CD4-positive, alpha-beta T cell (primary cell): Measurements from ENCODE around the gene PDGFC. TPM values are rescaled to one million over a fixed set of nuclear protein-coding genes. Genes with fewer than 3 reads are reported as not detected.

Experiments
- ATAC-seq: fragments of 200-7000 bp; cut with Tn5 transposase; one replicate; pipeline ENCODE4 v1.10.0; 2022; ENCODE audit warnings: mild to moderate bottlenecking; ENCODE audit not compliant: poor library complexity
- CTCF ChIA-PET: fragments of 350-600 bp; sonication (Branson Sonifier 250); formaldehyde crosslinking; loops from one replicate; lab custom pipeline; 2021; ENCODE audit warnings: antibody characterized with exemption, inconsistent platforms; lab: Charles Lee
- POLR2A ChIA-PET: fragments of 350-600 bp; sonication (Branson Sonifier 250); formaldehyde crosslinking; loops from one replicate; lab custom pipeline; 2021; ENCODE audit warnings: antibody characterized with exemption, inconsistent platforms; lab: Charles Lee
- DNase-seq, 14 experiments: peaks; one replicate each; pipeline ENCODE4 v3.0.0-alpha.2; 2013 to 2020; ENCODE audit warnings: mixed read lengths in 2 of 14
- H3K27ac ChIP-seq, 2 donors: one replicate each; pipeline versions ENCODE4 v1.5.1 to v1.7.0; 2013; ENCODE audit warnings: low read length in 2 of 2, low read depth in 1 of 2, mild to moderate bottlenecking in 1 of 2
- H3K27me3 ChIP-seq, 2 experiments: 1 replicate in 1 of 2; 2 replicates in 1 of 2; pipeline versions ENCODE4 v1.6.1 to v1.7.0; 2013; ENCODE audit warnings: low read length in 2 of 2, control low read depth in 1 of 2, mild to moderate bottlenecking in 1 of 2, moderate library complexity in 1 of 2; ENCODE audit not compliant: insufficient read depth in 2 of 2, control insufficient read depth in 1 of 2
- H3K36me3 ChIP-seq: one replicate; pipeline ENCODE4 v1.6.1; 2013; ENCODE audit warnings: low read length, control low read depth; ENCODE audit not compliant: insufficient read depth
- H3K4me1 ChIP-seq: one replicate; pipeline ENCODE4 v1.6.1; 2013; ENCODE audit warnings: low read length, control low read depth; ENCODE audit not compliant: insufficient read depth
- H3K4me3 ChIP-seq: one replicate; pipeline ENCODE4 v1.5.1; 2013; ENCODE audit warnings: mild to moderate bottlenecking, low read length, moderate library complexity
- H3K9me3 ChIP-seq, 2 experiments: 1 replicate in 1 of 2; 2 replicates in 1 of 2; pipeline versions ENCODE4 v1.6.1 to v1.7.0; 2013; ENCODE audit warnings: low read length in 2 of 2, mild to moderate bottlenecking in 2 of 2, control low read depth in 1 of 2, moderate library complexity in 1 of 2; ENCODE audit not compliant: control insufficient read depth in 1 of 2, insufficient read depth in 1 of 2
- H3K27ac Mint-ChIP-seq: one replicate; pipeline ENCODE4 v1.8.0; 2020; ENCODE audit warnings: mixed read lengths
- H3K27me3 Mint-ChIP-seq: one replicate; pipeline ENCODE4 v1.8.0; 2021; ENCODE audit warnings: mixed read lengths
- H3K36me3 Mint-ChIP-seq: one replicate; pipeline ENCODE4 v1.8.0; 2021; ENCODE audit warnings: low read depth, mixed read lengths
- H3K4me1 Mint-ChIP-seq: one replicate; pipeline ENCODE4 v1.8.0; 2021; ENCODE audit warnings: low read depth, mixed read lengths
- H3K4me3 Mint-ChIP-seq: one replicate; pipeline ENCODE4 v1.8.0; 2020; ENCODE audit warnings: mild to moderate bottlenecking, mixed read lengths
- H3K9me3 Mint-ChIP-seq: one replicate; pipeline ENCODE4 v1.8.0; 2020; ENCODE audit warnings: mixed read lengths
- CTCF ChIP-seq: fragments of 200-600 bp; IDR thresholded peaks from one replicate; pipeline ENCODE4 v1.8.0; 2022; ENCODE audit warnings: antibody characterized with exemption, mild to moderate bottlenecking
- intact Hi-C, 2 experiments: fragments of 100-400 bp; cut with DNase I in 1 of 2; cut with micrococcal nuclease in 1 of 2; formaldehyde crosslinking; loops; one replicate each; pipeline versions ENCODE4 v1.15.1 to v1.9.0; 2023 to 2025; cut with DNase I, micrococcal nuclease
- total RNA-seq, 174 experiments: library from RNA in 2 of 174; stranded (reverse) in 2 of 174; gene quantifications; one replicate each; pipeline ENCODE4 v1.2.3 and lab custom pipeline; 2021 to 2026

The PDGFC gene
- total RNA-seq, 2 experiments from 2014 or later: not detected

DNA sequence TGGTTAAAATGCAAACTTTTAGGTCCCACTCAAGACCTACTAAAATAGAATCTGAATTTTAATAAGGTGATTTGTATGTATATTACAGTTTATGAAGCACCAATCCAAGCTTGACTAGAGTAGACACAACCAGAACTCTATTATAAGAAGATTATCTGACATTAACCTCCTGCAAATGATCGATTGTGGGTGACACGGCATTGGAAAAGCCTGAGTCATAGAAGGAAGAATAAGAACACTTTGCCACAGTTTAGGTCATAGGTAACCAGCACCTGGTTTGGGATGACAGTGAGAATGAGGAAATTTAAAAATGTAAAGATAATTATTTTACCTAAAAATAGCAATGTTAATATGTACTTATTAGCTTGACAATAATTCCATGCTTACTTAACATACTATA lies 15.2 kb downstream of the PDGFC start:
- no peaks in the 10 kb centered on the region for H3K4me1 Mint-ChIP-seq
- no peaks in the 10 kb centered on the region for H3K36me3 Mint-ChIP-seq
- no peak for TF ChIP-seq CTCF
- peaks cover 2% of the 10 kb centered on the region for H3K9me3 Mint-ChIP-seq
- no peak overlapping the region for H3K27ac ChIP-seq
- ChIA-PET CTCF (no interaction called here), POLR2A (no interaction called here)
- H3K27me3 Mint-ChIP-seq: no peaks in the 10 kb centered on the region
- no peaks in the 10 kb centered on the region for H3K36me3 ChIP-seq
- H3K27ac Mint-ChIP-seq: no peak overlapping the region
- H3K9me3 ChIP-seq: no peaks in the 10 kb centered on the region
- no peaks in the 10 kb centered on the region for H3K27me3 ChIP-seq
- intact Hi-C loops: no loop called here
- H3K4me3 Mint-ChIP-seq: no peak overlapping the region
- DNase-seq (no peak), ATAC-seq (no peak)
- no peak overlapping the region for H3K4me3 ChIP-seq
- H3K4me1 ChIP-seq: no peaks in the 10 kb centered on the region

DNA sequence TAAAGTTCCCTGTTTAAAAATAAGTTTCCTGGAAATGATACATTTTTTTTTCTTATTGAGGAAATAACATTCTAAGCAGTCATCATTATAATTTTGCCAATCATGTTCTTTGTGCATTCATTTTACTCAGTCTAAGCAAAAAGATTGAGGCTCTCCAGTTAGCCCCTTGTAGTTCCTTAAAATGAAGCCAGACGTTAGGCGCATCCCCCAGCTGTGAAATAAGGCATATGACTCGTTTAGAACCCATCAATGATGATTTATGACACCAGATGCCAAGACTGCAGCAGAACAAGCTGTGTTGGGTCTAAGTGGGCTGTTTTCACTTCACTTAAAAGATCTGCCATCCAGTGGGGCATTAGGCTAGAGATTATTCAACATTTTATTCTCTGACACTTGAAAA lies 17.0 kb downstream of the PDGFC start:
- intact Hi-C loops: no loop called here
- Histone ChIP-seq H3K27ac (no peak overlapping the region), H3K4me3 (no peak overlapping the region), H3K4me1 (no peaks in the 10 kb centered on the region), H3K36me3 (no peaks in the 10 kb centered on the region), H3K9me3 (no peaks in the 10 kb centered on the region), H3K27me3 (no peaks in the 10 kb centered on the region)
- H3K36me3 Mint-ChIP-seq: no peaks in the 10 kb centered on the region
- CTCF ChIA-PET: no interaction called here
- POLR2A ChIA-PET: no interaction called here
- H3K9me3 Mint-ChIP-seq: no peaks in the 10 kb centered on the region
- DNase-seq (peak in 1 of 14 experiments; percentile 13), ATAC-seq (no peak)
- H3K27ac Mint-ChIP-seq: no peak overlapping the region
- H3K4me1 Mint-ChIP-seq: no peaks in the 10 kb centered on the region
- no peak overlapping the region for H3K4me3 Mint-ChIP-seq
- TF ChIP-seq CTCF: no peak
- H3K27me3 Mint-ChIP-seq: no peaks in the 10 kb centered on the region

DNA sequence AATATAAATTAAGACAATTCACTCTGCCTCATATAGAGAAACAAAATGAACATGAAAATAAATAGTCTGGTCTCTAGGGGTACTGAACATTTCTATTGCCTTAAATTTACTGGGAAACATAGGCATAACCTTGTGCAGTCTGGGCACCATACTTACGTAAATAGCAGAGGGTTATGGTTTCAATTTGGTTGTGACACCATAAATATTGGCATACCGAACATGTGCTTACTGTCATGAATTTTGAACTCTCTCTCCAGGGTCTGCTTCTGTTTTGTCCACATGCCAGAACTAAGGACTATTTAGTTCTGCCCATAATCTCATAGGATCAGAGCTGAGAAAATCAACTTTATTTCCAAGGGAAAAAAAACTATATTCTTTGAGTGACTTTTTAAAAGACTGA lies 17.6 kb downstream of the PDGFC start:
- Mint-ChIP-seq H3K27ac (no peak overlapping the region), H3K36me3 (no peaks in the 10 kb centered on the region), H3K4me1 (no peaks in the 10 kb centered on the region), H3K4me3 (no peak overlapping the region), H3K27me3 (no peaks in the 10 kb centered on the region), H3K9me3 (no peaks in the 10 kb centered on the region)
- CTCF ChIA-PET: no interaction called here
- Histone ChIP-seq H3K27me3 (no peaks in the 10 kb centered on the region), H3K36me3 (no peaks in the 10 kb centered on the region), H3K27ac (no peak overlapping the region), H3K4me1 (no peaks in the 10 kb centered on the region), H3K9me3 (no peaks in the 10 kb centered on the region), H3K4me3 (no peak overlapping the region)
- ATAC-seq (no peak), DNase-seq (no peak)
- TF ChIP-seq CTCF: no peak
- POLR2A ChIA-PET: no interaction called here
- intact Hi-C loops: no loop called here
